Measurements from ENCODE around the gene ATG101. TPM values are rescaled to one million over a fixed set of nuclear protein-coding genes. Genes with fewer than 3 reads are reported as not detected.

Gene ATG101
- total and polyA plus RNA-seq, 2 of the 13 experiments (the other 11 are each of a cell fraction or from before 2014, with no cell fraction given), result 58.2 to 67.7 TPM

- H3K79me2 ChIP-seq (ENCODE audit: insufficient read depth, low read length), result no peaks in the 10 kb centered on the region
- peak overlapping the region; percentile 79 for H3K27ac ChIP-seq (ENCODE audit: extremely low read length, insufficient read depth, low read length)
- BruUV-seq (replicated peaks), result no TSS peak
- peaks cover 0 to 8% of the 10 kb centered on the region in 2 experiments; a peak in 3 of 5 replicates for H3K27me3 ChIP-seq (ENCODE audit: control insufficient read depth in 1 of 2, insufficient read depth in 2 of 2, low read length in 2 of 2)
- H3K9me3 ChIP-seq (ENCODE audit: low read length), result no peaks in the 10 kb centered on the region
- peak; percentile 70 for DNase-seq (ENCODE audit: low spot score)
- FAIRE-seq, result peak; percentile 82
- peak overlapping the region; percentile 53; the same call in 1 of the 2 replicates for H3K9ac ChIP-seq (ENCODE audit: insufficient read depth, low read depth, low read length)
- in situ Hi-C loops (cut with HindIII; ENCODE audit: extremely low pct_ligation_motif_present, low pct_unique_long_range_greater_than_20kb), result loop anchor here (5.0 kb wide), 1 partner anchor 92 kb away; no protein-coding TSS in a partner anchor
- WGBS (ENCODE audit: low lambda C conversion rate), result 0% methylated on average over 10 of the region's 23 CpGs
- H3K36me3 ChIP-seq (replicated peaks in 1 of 2; ENCODE audit: control insufficient read depth in 1 of 2, insufficient read depth in 2 of 2, low read length in 2 of 2), result no peaks in the 10 kb centered on the region
- no peak overlapping the region for H2AFZ ChIP-seq (ENCODE audit: low read length)
- H3K4me1 ChIP-seq (ENCODE audit: insufficient read depth, low read length), result peaks cover 75% of the 10 kb centered on the region
- peak overlapping the region; percentile 87 for H3K4me2 ChIP-seq (ENCODE audit: low read depth, low read length)
- CTCF ChIA-PET (ENCODE audit: low intra/inter-chr PET ratio, low total read pairs), result interaction anchor here (0.7 to 5.2 kb wide), 2 partner anchors 93 to 101 kb away, joined by 3 to 41 read pairs; no protein-coding TSS in a partner anchor
- H3K4me3 ChIP-seq (replicated peaks in 1 of 3; ENCODE audit: insufficient read depth in 1 of 3, low read depth in 2 of 3, low read length in 3 of 3), result peak overlapping the region; percentile 50 to 72 (median 52)
- POLR2A ChIA-PET, result interaction anchor here (1.4 to 2.0 kb wide), 2 partner anchors 87 to 94 kb away, joined by 6 read pairs; no protein-coding TSS in a partner anchor
- H4K20me1 ChIP-seq (ENCODE audit: insufficient read depth, low read length), result no peaks in the 10 kb centered on the region
- intact Hi-C loops (cut with micrococcal nuclease; ENCODE audit: unreplicated experiment), result loop anchor here (5.0 kb wide), 1 partner anchor 37 kb away; no protein-coding TSS in a partner anchor
- peak; percentile 88 for ATAC-seq
- TF ChIP-seq ATRX (CRISPR knock-in tag; IDR thresholded peaks at IDR 0.05; ENCODE audit: borderline replicate concordance), result no peak
- no peak for TF ChIP-seq KLF15 (CRISPR knock-in tag; IDR thresholded peaks at IDR 0.05; ENCODE audit: borderline replicate concordance)
- TF ChIP-seq, protein P1, sequence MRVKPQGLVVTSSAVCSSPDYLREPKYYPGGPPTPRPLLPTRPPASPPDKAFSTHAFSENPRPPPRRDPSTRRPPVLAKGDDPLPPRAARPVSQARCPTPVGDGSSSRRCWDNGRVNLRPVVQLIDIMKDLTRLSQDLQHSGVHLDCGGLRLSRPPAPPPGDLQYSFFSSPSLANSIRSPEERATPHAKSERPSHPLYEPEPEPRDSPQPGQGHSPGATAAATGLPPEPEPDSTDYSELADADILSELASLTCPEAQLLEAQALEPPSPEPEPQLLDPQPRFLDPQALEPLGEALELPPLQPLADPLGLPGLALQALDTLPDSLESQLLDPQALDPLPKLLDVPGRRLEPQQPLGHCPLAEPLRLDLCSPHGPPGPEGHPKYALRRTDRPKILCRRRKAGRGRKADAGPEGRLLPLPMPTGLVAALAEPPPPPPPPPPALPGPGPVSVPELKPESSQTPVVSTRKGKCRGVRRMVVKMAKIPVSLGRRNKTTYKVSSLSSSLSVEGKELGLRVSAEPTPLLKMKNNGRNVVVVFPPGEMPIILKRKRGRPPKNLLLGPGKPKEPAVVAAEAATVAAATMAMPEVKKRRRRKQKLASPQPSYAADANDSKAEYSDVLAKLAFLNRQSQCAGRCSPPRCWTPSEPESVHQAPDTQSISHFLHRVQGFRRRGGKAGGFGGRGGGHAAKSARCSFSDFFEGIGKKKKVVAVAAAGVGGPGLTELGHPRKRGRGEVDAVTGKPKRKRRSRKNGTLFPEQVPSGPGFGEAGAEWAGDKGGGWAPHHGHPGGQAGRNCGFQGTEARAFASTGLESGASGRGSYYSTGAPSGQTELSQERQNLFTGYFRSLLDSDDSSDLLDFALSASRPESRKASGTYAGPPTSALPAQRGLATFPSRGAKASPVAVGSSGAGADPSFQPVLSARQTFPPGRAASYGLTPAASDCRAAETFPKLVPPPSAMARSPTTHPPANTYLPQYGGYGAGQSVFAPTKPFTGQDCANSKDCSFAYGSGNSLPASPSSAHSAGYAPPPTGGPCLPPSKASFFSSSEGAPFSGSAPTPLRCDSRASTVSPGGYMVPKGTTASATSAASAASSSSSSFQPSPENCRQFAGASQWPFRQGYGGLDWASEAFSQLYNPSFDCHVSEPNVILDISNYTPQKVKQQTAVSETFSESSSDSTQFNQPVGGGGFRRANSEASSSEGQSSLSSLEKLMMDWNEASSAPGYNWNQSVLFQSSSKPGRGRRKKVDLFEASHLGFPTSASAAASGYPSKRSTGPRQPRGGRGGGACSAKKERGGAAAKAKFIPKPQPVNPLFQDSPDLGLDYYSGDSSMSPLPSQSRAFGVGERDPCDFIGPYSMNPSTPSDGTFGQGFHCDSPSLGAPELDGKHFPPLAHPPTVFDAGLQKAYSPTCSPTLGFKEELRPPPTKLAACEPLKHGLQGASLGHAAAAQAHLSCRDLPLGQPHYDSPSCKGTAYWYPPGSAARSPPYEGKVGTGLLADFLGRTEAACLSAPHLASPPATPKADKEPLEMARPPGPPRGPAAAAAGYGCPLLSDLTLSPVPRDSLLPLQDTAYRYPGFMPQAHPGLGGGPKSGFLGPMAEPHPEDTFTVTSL (CRISPR knock-in tag; IDR thresholded peaks at IDR 0.05; ENCODE audit: borderline replicate concordance), result 0 out of 2 replicates have a peak, but pooled peaks have one; percentile 30
- TF ChIP-seq, protein P2, sequence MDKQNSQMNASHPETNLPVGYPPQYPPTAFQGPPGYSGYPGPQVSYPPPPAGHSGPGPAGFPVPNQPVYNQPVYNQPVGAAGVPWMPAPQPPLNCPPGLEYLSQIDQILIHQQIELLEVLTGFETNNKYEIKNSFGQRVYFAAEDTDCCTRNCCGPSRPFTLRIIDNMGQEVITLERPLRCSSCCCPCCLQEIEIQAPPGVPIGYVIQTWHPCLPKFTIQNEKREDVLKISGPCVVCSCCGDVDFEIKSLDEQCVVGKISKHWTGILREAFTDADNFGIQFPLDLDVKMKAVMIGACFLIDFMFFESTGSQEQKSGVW (CRISPR knock-in tag; IDR thresholded peaks at IDR 0.05; ENCODE audit: borderline replicate concordance), result no peak
- TF ChIP-seq, protein P3, sequence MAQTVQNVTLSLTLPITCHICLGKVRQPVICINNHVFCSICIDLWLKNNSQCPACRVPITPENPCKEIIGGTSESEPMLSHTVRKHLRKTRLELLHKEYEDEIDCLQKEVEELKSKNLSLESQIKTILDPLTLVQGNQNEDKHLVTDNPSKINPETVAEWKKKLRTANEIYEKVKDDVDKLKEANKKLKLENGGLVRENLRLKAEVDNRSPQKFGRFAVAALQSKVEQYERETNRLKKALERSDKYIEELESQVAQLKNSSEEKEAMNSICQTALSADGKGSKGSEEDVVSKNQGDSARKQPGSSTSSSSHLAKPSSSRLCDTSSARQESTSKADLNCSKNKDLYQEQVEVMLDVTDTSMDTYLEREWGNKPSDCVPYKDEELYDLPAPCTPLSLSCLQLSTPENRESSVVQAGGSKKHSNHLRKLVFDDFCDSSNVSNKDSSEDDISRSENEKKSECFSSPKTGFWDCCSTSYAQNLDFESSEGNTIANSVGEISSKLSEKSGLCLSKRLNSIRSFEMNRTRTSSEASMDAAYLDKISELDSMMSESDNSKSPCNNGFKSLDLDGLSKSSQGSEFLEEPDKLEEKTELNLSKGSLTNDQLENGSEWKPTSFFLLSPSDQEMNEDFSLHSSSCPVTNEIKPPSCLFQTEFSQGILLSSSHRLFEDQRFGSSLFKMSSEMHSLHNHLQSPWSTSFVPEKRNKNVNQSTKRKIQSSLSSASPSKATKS (CRISPR knock-in tag; IDR thresholded peaks at IDR 0.05), result no peak
- TF ChIP-seq, protein P4, sequence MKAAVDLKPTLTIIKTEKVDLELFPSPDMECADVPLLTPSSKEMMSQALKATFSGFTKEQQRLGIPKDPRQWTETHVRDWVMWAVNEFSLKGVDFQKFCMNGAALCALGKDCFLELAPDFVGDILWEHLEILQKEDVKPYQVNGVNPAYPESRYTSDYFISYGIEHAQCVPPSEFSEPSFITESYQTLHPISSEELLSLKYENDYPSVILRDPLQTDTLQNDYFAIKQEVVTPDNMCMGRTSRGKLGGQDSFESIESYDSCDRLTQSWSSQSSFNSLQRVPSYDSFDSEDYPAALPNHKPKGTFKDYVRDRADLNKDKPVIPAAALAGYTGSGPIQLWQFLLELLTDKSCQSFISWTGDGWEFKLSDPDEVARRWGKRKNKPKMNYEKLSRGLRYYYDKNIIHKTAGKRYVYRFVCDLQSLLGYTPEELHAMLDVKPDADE (CRISPR knock-in tag; IDR thresholded peaks at IDR 0.05), result no peak
- no peak for TF ChIP-seq U2AF1 (optimal IDR thresholded peaks at IDR 0.05; ENCODE audit: low read depth, low read length)
- TF ChIP-seq ZNF292 (CRISPR knock-in tag; IDR thresholded peaks at IDR 0.05; ENCODE audit: borderline replicate concordance, low read depth), result no peak; the same call in 1 of the 2 replicates
- no peak for TF ChIP-seq PRMT3 (CRISPR knock-in tag; IDR thresholded peaks at IDR 0.05; ENCODE audit: borderline replicate concordance, low read depth)
- no peak for TF ChIP-seq HOXA5 (CRISPR knock-in tag; IDR thresholded peaks at IDR 0.05)
- peak; percentile 69 for TF ChIP-seq SAP130 (CRISPR knock-in tag; IDR thresholded peaks at IDR 0.05; ENCODE audit: low read depth)
Measured at GRCh38 chr12:52119398-52120254, 49.8 kb downstream of the ATG101 start.

Measured in HepG2 (cell line).